Thyroid gland (tissue), 4 donors: ENCODE data around the gene EVA1B.

Source experiments
- CTCF ChIP-seq, 6 experiments: fragments of 200-600 bp in 3 of 6; fragments of 450-650 bp in 3 of 6; sonication (generic) in 3 of 6; IDR thresholded peaks; one replicate each; pipeline ENCODE4 v1.5.1; 2016 to 2019; ENCODE audit warnings: antibody characterized with exemption in 6 of 6, mild to moderate bottlenecking in 2 of 6, inconsistent platforms in 1 of 6, moderate library complexity in 1 of 6
- POLR2A ChIP-seq, 2 donors: fragments of 450-650 bp; IDR thresholded peaks; one replicate each; pipeline ENCODE4 v1.6.1; 2017; ENCODE audit warnings: antibody characterized with exemption in 2 of 2, mild to moderate bottlenecking in 2 of 2, moderate library complexity in 1 of 2

- no peak for TF ChIP-seq CTCF (IDR thresholded peaks at IDR 0.05)
- no peak for TF ChIP-seq POLR2A (IDR thresholded peaks at IDR 0.05)
These were observed 15.7 kb downstream of the EVA1B start for GRCh38 chr1:36307601-36308330.
